IgD-negative memory B cell (primary cell): Measurements from ENCODE around the gene ELAC2. TPM values are rescaled to one million over a fixed set of nuclear protein-coding genes. Genes with fewer than 3 reads are reported as not detected.

Experiments
- H3K27ac Mint-ChIP-seq, 3 donors: one replicate each; pipeline ENCODE4 v1.8.0; 2020 to 2022; ENCODE audit warnings: mild to moderate bottlenecking in 3 of 3, mixed read lengths in 3 of 3, moderate library complexity in 1 of 3
- H3K27me3 Mint-ChIP-seq: one replicate; pipeline ENCODE4 v1.8.0; 2021; ENCODE audit warnings: mixed read lengths
- H3K36me3 Mint-ChIP-seq: one replicate; pipeline ENCODE4 v1.8.0; 2020; ENCODE audit warnings: mild to moderate bottlenecking, mixed read lengths
- H3K4me1 Mint-ChIP-seq, 3 donors: one replicate each; pipeline ENCODE4 v1.8.0; 2020 to 2022; ENCODE audit warnings: mixed read lengths in 3 of 3, mild to moderate bottlenecking in 1 of 3
- H3K4me3 Mint-ChIP-seq, 4 donors: one replicate each; pipeline ENCODE4 v1.8.0; 2020 to 2022; ENCODE audit warnings: mild to moderate bottlenecking in 4 of 4, mixed read lengths in 4 of 4, moderate library complexity in 3 of 4
- H3K9me3 Mint-ChIP-seq, 3 donors: one replicate each; pipeline ENCODE4 v1.8.0; 2020 to 2021; ENCODE audit warnings: mixed read lengths in 3 of 3, mild to moderate bottlenecking in 1 of 3
- polyA plus RNA-seq: library from polyadenylated mRNA; unstranded; fragments of 300-500 nt; fragmentation: Illumina TruSeq; gene quantifications from one replicate; pipeline ENCODE4 v1.2.3, GENCODE V29; 2021

Gene ELAC2
- polyA plus RNA-seq, 1 donor from 2014 or later: 56.3 TPM

- H3K9me3 Mint-ChIP-seq: peaks cover 0 to 16% (median 0%) of the 10 kb centered on the region in 3 donors
- H3K4me1 Mint-ChIP-seq: peaks cover 5 to 8% (median 5%) of the 10 kb centered on the region in 3 donors
- peaks cover 3% of the 10 kb centered on the region for H3K27me3 Mint-ChIP-seq
- no peak overlapping the region for H3K27ac Mint-ChIP-seq
- no peaks in the 10 kb centered on the region for H3K36me3 Mint-ChIP-seq
- no peak overlapping the region for H3K4me3 Mint-ChIP-seq
These were observed 12.9 kb upstream of the ELAC2 start for GRCh38 chr17:13030459-13031300.

- Mint-ChIP-seq H3K4me1 (peaks cover 5 to 9% (median 5%) of the 10 kb centered on the region in 3 donors), H3K9me3 (peaks cover 0 to 10% (median 0%) of the 10 kb centered on the region in 3 donors), H3K27me3 (peaks cover 3% of the 10 kb centered on the region), H3K27ac (no peak overlapping the region), H3K4me3 (no peak overlapping the region), H3K36me3 (no peaks in the 10 kb centered on the region)
These were observed 12.2 kb upstream of the ELAC2 start for GRCh38 chr17:13030056-13030455.

- Mint-ChIP-seq H3K36me3 (no peaks in the 10 kb centered on the region), H3K27me3 (no peaks in the 10 kb centered on the region), H3K9me3 (peaks cover 0 to 4% (median 0%) of the 10 kb centered on the region in 3 donors), H3K27ac (peak overlapping the region in 1 of 3 donors; percentile 76), H3K4me3 (no peak overlapping the region), H3K4me1 (peaks cover 10 to 14% (median 12%) of the 10 kb centered on the region in 3 donors)
These were observed 11.5 kb upstream of the ELAC2 start for GRCh38 chr17:13029340-13029739.

GRCh38 chr17:13027246-13027645 lies 9.4 kb upstream of the ELAC2 start:
- Mint-ChIP-seq H3K27me3 (peaks cover 5% of the 10 kb centered on the region), H3K36me3 (no peaks in the 10 kb centered on the region), H3K4me1 (peaks cover 10 to 15% (median 13%) of the 10 kb centered on the region in 3 donors), H3K9me3 (no peaks in the 10 kb centered on the region), H3K27ac (no peak overlapping the region), H3K4me3 (no peak overlapping the region)

GRCh38 chr17:13025687-13026086 lies 7.9 kb upstream of the ELAC2 start:
- Mint-ChIP-seq H3K36me3 (no peaks in the 10 kb centered on the region), H3K4me3 (no peak overlapping the region), H3K9me3 (peaks cover 0 to 2% (median 0%) of the 10 kb centered on the region in 3 donors), H3K27ac (no peak overlapping the region), H3K27me3 (peaks cover 5% of the 10 kb centered on the region), H3K4me1 (peaks cover 5 to 11% (median 11%) of the 10 kb centered on the region in 3 donors)

GRCh38 chr17:13025258-13025627 lies 7.4 kb upstream of the ELAC2 start:
- no peak overlapping the region for H3K4me3 Mint-ChIP-seq

GRCh38 chr17:13024526-13025257 lies 6.9 kb upstream of the ELAC2 start:
- Mint-ChIP-seq H3K4me1 (peaks cover 5 to 8% (median 8%) of the 10 kb centered on the region in 3 donors), H3K36me3 (no peaks in the 10 kb centered on the region), H3K9me3 (peaks cover 0 to 2% (median 0%) of the 10 kb centered on the region in 3 donors), H3K4me3 (peak overlapping the region; percentile 55 to 82 (median 64)), H3K27ac (no peak overlapping the region), H3K27me3 (peaks cover 5% of the 10 kb centered on the region)

More at GRCh38 chr17:13025258-13025627, 7.4 kb upstream of the ELAC2 start:
- Mint-ChIP-seq H3K36me3 (no peaks in the 10 kb centered on the region), H3K9me3 (peaks cover 0 to 2% (median 0%) of the 10 kb centered on the region in 3 donors), H3K4me1 (peaks cover 5 to 8% (median 8%) of the 10 kb centered on the region in 3 donors), H3K27me3 (peaks cover 5% of the 10 kb centered on the region), H3K27ac (no peak overlapping the region)

GRCh38 chr17:13024016-13024415 lies 6.2 kb upstream of the ELAC2 start:
- Mint-ChIP-seq H3K9me3 (peaks cover 0 to 2% (median 0%) of the 10 kb centered on the region in 3 donors), H3K4me1 (peaks cover 5 to 8% (median 8%) of the 10 kb centered on the region in 3 donors), H3K36me3 (no peaks in the 10 kb centered on the region), H3K4me3 (peak overlapping the region in 2 of 4 donors; percentile 12 to 56), H3K27ac (no peak overlapping the region), H3K27me3 (peaks cover 5% of the 10 kb centered on the region)

- H3K27me3 Mint-ChIP-seq: no peaks in the 10 kb centered on the region
- peaks cover 12 to 18% (median 16%) of the 10 kb centered on the region in 3 donors for H3K4me1 Mint-ChIP-seq
- H3K36me3 Mint-ChIP-seq: peaks cover 6% of the 10 kb centered on the region
- peak overlapping the region in 2 of 3 donors; percentile 50 to 96 for H3K27ac Mint-ChIP-seq
- H3K9me3 Mint-ChIP-seq: peaks cover 0 to 2% (median 0%) of the 10 kb centered on the region in 3 donors
- H3K4me3 Mint-ChIP-seq: peak overlapping the region; percentile 97 to 100 (median 98)
These were observed 759 bp downstream of the ELAC2 start for GRCh38 chr17:13016881-13017654.

GRCh38 chr17:13014801-13015200 lies 3.0 kb downstream of the ELAC2 start:
- no peaks in the 10 kb centered on the region for H3K9me3 Mint-ChIP-seq
- no peaks in the 10 kb centered on the region for H3K27me3 Mint-ChIP-seq
- peak overlapping the region in 1 of 4 donors; percentile 98 for H3K4me3 Mint-ChIP-seq
- H3K27ac Mint-ChIP-seq: peak overlapping the region in 2 of 3 donors; percentile 46 to 73
- peaks cover 12 to 18% (median 16%) of the 10 kb centered on the region in 3 donors for H3K4me1 Mint-ChIP-seq
- H3K36me3 Mint-ChIP-seq: peaks cover 15% of the 10 kb centered on the region

GRCh38 chr17:13010959-13011358 lies 6.9 kb downstream of the ELAC2 start:
- no peak overlapping the region for H3K27ac Mint-ChIP-seq
- H3K4me1 Mint-ChIP-seq: peaks cover under 1 to 12% (median 6%) of the 10 kb centered on the region in 3 donors
- peak overlapping the region in 1 of 4 donors; percentile 12 for H3K4me3 Mint-ChIP-seq
- no peaks in the 10 kb centered on the region for H3K9me3 Mint-ChIP-seq
- H3K27me3 Mint-ChIP-seq: no peaks in the 10 kb centered on the region
- H3K36me3 Mint-ChIP-seq: peaks cover 14% of the 10 kb centered on the region

- no peaks in the 10 kb centered on the region for H3K27me3 Mint-ChIP-seq
- peaks cover 14% of the 10 kb centered on the region for H3K36me3 Mint-ChIP-seq
- H3K4me1 Mint-ChIP-seq: peaks cover 0 to 2% (median 0%) of the 10 kb centered on the region in 3 donors
These were observed 9.4 kb downstream of the ELAC2 start for GRCh38 chr17:13008461-13008860.

GRCh38 chr17:13005530-13005929 lies 12.3 kb downstream of the ELAC2 start:
- H3K4me3 Mint-ChIP-seq: no peak overlapping the region
- no peaks in the 10 kb centered on the region for H3K27me3 Mint-ChIP-seq
- H3K36me3 Mint-ChIP-seq: peaks cover 5% of the 10 kb centered on the region
- no peak overlapping the region for H3K27ac Mint-ChIP-seq
- H3K4me1 Mint-ChIP-seq: peaks cover 0 to 2% (median 0%) of the 10 kb centered on the region in 3 donors
- H3K9me3 Mint-ChIP-seq: no peaks in the 10 kb centered on the region

More at GRCh38 chr17:13008461-13008860, 9.4 kb downstream of the ELAC2 start:
- no peak overlapping the region for H3K4me3 Mint-ChIP-seq
- no peaks in the 10 kb centered on the region for H3K9me3 Mint-ChIP-seq
- no peak overlapping the region for H3K27ac Mint-ChIP-seq

- no peaks in the 10 kb centered on the region for H3K9me3 Mint-ChIP-seq
- H3K27ac Mint-ChIP-seq: no peak overlapping the region
- H3K27me3 Mint-ChIP-seq: no peaks in the 10 kb centered on the region
- H3K4me3 Mint-ChIP-seq: no peak overlapping the region
- H3K36me3 Mint-ChIP-seq: peaks cover 2% of the 10 kb centered on the region
- peaks cover 0 to 2% (median 0%) of the 10 kb centered on the region in 3 donors for H3K4me1 Mint-ChIP-seq
These were observed 13.5 kb downstream of the ELAC2 start for GRCh38 chr17:13004336-13004735.
